ENCODE measurements around the gene MVD. TPM values are rescaled to one million over a fixed set of nuclear protein-coding genes. Genes with fewer than 3 reads are reported as not detected.

MVD gene
- total RNA-seq, 1 donor from 2014 or later = 102 TPM

DNA sequence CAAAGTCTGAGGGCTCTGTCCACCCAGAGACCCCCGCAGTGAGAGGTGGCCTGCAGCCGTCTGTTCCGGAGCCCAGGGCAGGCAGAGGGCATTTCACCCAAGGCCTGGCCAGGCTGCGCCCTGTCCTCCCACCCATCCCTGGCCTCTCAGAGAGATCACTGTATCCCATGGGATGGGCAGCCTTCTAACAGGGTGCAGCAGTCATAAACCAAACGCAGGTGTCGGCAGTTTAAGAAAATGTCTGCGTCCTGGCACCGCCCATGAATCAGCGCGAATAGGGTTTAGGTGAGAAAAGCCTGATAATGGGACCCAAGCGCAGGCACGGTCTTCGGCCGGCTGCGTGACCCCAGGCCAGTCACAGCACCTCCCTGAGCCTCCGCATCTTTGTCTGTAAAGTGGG lies 17.4 kb downstream of the MVD start:
- TF ChIP-seq, protein P1, sequence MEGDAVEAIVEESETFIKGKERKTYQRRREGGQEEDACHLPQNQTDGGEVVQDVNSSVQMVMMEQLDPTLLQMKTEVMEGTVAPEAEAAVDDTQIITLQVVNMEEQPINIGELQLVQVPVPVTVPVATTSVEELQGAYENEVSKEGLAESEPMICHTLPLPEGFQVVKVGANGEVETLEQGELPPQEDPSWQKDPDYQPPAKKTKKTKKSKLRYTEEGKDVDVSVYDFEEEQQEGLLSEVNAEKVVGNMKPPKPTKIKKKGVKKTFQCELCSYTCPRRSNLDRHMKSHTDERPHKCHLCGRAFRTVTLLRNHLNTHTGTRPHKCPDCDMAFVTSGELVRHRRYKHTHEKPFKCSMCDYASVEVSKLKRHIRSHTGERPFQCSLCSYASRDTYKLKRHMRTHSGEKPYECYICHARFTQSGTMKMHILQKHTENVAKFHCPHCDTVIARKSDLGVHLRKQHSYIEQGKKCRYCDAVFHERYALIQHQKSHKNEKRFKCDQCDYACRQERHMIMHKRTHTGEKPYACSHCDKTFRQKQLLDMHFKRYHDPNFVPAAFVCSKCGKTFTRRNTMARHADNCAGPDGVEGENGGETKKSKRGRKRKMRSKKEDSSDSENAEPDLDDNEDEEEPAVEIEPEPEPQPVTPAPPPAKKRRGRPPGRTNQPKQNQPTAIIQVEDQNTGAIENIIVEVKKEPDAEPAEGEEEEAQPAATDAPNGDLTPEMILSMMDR (IDR thresholded peaks at IDR 0.05; ENCODE audit: insufficient read depth, low read length, poor library complexity, severe bottlenecking) = no peak
- Histone ChIP-seq H3K27me3 (ENCODE audit: control insufficient read depth, insufficient read depth, low read length) (peaks cover 7% of the 10 kb centered on the region), H3K36me3 (ENCODE audit: control insufficient read depth, insufficient read depth, low read length) (no peaks in the 10 kb centered on the region), H3K4me3 (ENCODE audit: low read depth, low read length) (no peak overlapping the region)
- DNase-seq (ENCODE audit: low read depth) = no peak

DNA sequence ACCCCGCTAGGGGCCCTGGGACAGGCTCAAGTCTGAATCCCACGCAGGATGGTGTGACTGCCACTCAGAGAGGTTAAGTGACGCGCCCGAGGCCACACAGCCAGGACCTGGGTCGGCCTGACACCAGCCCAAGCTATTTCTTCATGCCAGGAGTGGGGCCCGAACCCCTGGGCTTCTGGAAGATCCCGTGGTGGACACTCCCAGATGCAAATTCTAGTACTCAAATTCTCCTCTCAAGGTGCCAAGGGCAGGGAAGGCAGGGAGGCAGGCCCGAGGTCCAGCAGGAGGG lies 19.3 kb downstream of the MVD start:
- Histone ChIP-seq H3K27me3 (ENCODE audit: control insufficient read depth, insufficient read depth, low read length) (peaks cover 25% of the 10 kb centered on the region), H3K4me3 (ENCODE audit: low read depth, low read length) (no peak overlapping the region), H3K36me3 (ENCODE audit: control insufficient read depth, insufficient read depth, low read length) (no peaks in the 10 kb centered on the region)
- no peak for DNase-seq (ENCODE audit: low read depth)
- TF ChIP-seq, protein P1 (IDR thresholded peaks at IDR 0.05; ENCODE audit: insufficient read depth, low read length, poor library complexity, severe bottlenecking) = no peak

DNA sequence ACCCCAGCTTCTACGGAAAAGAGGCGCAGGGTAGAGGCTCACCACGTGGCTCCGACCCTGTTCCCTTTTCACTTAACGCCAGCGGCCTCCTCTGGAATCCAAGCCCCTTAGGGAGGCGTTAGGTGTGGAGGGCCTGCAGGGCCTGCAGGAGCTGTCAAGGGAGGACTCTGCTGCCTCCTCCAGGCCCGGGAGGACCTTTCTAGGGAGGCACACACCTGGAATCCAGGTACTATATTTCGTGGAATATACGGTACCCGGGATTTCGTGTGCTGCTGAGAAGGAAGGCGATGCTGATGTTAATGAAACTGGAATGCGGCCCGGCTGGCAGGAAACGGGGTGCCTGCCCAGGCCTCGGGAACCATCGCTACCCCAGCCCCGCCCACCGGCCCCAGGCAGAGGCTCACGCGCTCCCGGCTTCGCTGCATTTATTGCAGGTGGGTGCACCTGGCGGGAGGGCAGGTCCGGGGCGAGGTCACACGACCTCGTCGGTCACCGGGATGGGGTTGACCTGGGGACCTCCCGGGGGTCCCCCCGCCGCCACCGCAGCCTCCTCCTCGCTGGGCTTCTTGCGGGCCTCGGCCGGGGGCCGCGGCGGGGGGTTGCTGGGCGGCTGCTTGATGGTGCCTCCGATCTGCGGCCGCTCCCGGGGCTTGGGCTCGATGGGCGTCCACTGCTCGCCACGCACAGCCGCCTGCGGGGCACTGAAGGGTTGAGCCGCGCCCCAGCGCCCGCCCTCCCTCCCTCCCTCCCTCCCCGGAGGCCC lies 19.8 kb downstream of the MVD start:
- Histone ChIP-seq H3K27me3 (ENCODE audit: control insufficient read depth, insufficient read depth, low read length) (peaks cover 31% of the 10 kb centered on the region), H3K36me3 (ENCODE audit: control insufficient read depth, insufficient read depth, low read length) (no peaks in the 10 kb centered on the region), H3K4me3 (ENCODE audit: low read depth, low read length) (no peak overlapping the region)
- TF ChIP-seq, protein P1 (IDR thresholded peaks at IDR 0.05; ENCODE audit: insufficient read depth, low read length, poor library complexity, severe bottlenecking) = no peak
- no peak for DNase-seq (ENCODE audit: low read depth)

DNA sequence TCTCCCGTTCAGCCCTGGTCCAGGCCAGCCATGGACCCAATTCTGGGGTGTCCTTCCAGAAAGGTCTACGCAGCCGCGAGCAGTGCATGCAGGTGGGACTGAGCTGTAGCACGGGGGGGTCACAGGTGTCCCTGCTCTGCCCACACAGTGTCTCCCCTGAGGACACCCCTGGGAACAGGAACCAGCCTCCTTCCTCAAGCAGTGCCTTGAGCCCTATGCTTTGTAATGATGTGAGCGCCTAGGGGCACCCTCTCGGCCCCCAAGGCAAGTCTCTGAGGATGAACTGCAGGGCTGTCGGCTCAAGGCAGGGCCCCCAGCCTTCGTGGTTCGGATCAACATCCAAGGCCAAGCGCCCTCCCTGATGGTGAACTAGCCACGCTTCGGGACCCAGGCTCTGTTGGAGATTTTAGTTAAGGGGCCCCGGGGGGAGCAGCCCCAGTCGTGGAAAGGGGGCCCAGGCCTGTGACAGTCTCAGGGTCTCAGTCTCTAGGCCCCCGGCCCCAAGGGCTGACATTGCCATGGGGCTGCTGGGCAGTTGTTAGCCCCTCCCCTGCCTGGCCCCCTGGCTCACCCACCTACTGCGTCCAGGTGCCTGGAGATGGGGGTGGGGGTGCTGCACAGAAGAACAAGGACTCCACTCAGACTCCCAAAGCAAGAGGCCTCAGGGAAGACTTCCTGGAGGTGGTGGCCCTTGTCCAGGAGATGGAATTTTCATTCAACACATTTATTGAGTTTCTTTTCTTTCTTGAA lies 22.2 kb downstream of the MVD start:
- H3K4me3 ChIP-seq (ENCODE audit: low read depth, low read length) = no peak overlapping the region
- TF ChIP-seq, protein P1 (IDR thresholded peaks at IDR 0.05; ENCODE audit: insufficient read depth, low read length, poor library complexity, severe bottlenecking) = no peak
- DNase-seq (ENCODE audit: low read depth) = no peak
- H3K27me3 ChIP-seq (ENCODE audit: control insufficient read depth, insufficient read depth, low read length) = peaks cover 34% of the 10 kb centered on the region
- no peaks in the 10 kb centered on the region for H3K36me3 ChIP-seq (ENCODE audit: control insufficient read depth, insufficient read depth, low read length)

DNA sequence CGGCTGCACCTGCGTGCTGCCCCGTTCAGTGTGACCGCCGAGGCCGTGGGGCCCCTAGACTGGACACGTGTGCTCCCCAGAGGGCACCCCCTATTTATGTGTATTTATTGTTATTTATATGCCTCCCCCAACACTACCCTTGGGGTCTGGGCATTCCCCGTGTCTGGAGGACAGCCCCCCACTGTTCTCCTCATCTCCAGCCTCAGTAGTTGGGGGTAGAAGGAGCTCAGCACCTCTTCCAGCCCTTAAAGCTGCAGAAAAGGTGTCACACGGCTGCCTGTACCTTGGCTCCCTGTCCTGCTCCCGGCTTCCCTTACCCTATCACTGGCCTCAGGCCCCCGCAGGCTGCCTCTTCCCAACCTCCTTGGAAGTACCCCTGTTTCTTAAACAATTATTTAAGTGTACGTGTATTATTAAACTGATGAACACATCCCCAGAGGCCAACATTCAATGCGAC lies 22.8 kb downstream of the MVD start:
- Histone ChIP-seq H3K27me3 (ENCODE audit: control insufficient read depth, insufficient read depth, low read length) (peaks cover 34% of the 10 kb centered on the region), H3K4me3 (ENCODE audit: low read depth, low read length) (no peak overlapping the region), H3K36me3 (ENCODE audit: control insufficient read depth, insufficient read depth, low read length) (no peaks in the 10 kb centered on the region)
- DNase-seq (ENCODE audit: low read depth) = no peak
- TF ChIP-seq, protein P1 (IDR thresholded peaks at IDR 0.05; ENCODE audit: insufficient read depth, low read length, poor library complexity, severe bottlenecking) = no peak
